HG03521 (cell line): Measurements from ENCODE around the gene MYLK2.
"Not testable (repeated sequence)": the region's sequence is repeated elsewhere in the genome, so short reads cannot be mapped to it uniquely, and the experiment has no call there.

Experiments used
- ATAC-seq: cut with Tn5 transposase; IDR thresholded peaks from one replicate; pipeline ENCODE4 v1.9.1; 2021; ENCODE audit warnings: mild to moderate bottlenecking, moderate library complexity; ENCODE audit not compliant: unreplicated experiment

MYLK2 gene

GRCh38 chr20:31819083-31819784 lies at the start of gene MYLK2:
TSS of gene MYLK2 (plus strand) at chr20:31819356. CDS start at chr20:31819581, 225 bp downstream.
- no peak for ATAC-seq

- no peak for ATAC-seq
Measured at GRCh38 chr20:31769681-31770080, 49.5 kb upstream of the MYLK2 start.

DNA sequence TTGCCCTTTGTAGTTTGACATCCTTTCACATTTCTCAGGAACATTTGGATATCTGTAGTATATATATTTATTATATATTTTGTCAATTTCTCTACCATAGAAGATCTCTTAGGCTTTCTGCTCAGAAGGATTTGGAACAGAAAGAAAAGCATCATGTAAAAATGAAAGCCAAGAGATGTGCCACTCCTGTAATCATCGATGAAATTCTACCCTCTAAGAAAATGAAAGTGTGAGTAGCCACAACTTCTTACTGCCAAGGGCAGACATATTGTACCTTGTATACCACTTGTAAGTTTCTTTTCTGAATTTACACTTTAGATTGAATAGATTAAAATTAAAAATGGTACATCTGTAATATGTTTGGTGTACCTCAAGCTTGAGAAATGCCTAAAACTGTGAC lies 48.9 kb upstream of the MYLK2 start:
- ATAC-seq, result no peak

DNA sequence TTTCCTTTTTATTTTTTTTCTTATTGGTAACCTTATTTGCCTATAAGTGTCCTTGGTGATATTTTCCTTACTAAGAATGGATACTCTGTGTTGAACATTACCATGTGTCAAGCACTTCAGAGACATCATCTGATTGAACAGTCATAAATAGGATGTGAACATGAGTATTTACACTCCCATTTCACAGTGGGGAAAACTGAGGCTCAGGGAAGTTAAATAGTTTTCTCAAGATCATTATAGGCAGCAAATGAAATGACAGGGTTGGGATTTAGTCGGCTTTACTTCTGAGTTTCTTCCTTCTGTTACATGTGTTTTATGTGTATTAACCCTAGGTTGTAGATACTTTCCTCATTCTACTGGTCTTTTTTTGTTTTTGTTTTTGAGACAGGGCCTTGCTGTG lies 44.7 kb upstream of the MYLK2 start:
- no peak for ATAC-seq

DNA sequence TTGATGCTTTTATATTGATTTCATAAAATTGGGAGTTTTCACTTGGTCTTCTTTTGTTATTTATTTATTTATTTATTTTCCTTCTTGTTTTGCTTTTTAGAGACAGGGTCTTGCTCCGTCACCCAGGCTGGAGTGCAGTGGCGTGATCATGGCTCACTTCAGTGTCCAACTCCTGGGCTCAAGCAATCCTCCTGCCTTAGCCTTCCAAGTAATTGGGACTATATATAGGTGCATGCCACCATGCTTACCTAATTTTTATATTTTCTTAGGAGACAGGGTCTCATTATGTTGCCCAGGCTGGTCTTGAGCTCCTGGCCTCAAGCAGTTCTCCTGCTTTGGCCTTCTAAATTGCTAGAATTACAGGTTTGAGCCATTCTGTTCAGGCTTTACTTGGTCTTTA lies 38.3 kb upstream of the MYLK2 start:
- no peak for ATAC-seq

DNA sequence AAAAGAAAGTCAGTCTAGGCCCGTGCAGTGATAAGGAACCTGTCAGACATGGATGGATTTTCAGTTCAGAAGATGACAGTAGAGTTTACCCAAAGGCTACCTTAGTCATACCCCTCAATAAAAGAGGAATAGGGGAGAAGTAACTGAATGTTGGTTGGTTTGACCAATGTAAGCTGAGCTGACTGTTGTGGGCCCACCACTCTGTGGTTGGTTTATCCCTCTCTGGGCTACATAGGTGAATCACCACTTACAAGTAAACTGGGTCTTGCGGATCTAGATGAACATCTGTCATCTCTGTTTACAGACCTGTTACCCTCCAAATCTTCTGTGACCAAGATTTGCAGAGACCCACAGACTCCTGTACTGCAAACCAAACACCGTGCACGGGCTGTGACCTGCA lies 37.2 kb upstream of the MYLK2 start:
- no peak for ATAC-seq

DNA sequence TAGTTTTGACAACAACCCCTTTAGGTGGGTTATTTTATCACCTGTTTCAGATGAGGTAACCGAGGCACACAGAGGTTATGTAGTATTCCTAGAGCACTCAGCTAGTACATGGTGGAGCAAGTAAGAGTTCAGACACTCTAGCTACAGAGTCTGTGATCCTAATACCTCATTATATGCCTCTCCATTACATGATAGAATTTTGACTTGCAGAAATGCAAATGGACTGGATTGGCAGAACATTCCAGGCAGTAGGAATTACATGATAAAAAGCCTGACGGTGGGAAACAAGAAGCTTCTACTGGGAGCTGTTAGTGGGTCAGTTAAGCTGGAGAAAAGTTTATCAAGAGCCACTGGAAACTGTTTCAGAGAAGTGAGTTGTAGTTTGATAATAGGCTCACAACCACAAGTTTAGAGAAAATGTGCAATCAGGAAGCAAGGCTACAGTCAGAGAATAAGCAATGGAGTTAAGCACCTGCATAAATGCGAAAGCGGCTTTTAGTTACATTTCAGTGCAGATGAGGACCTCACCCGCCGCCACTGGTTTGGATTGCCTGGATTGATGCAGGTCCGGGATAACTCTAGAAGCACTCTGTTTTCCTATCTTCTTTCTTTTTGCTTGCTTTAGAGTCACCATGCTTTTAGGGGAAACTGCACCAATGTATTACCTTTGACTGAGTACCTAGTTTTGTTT lies 34.7 kb upstream of the MYLK2 start:
- ATAC-seq, result no peak

DNA sequence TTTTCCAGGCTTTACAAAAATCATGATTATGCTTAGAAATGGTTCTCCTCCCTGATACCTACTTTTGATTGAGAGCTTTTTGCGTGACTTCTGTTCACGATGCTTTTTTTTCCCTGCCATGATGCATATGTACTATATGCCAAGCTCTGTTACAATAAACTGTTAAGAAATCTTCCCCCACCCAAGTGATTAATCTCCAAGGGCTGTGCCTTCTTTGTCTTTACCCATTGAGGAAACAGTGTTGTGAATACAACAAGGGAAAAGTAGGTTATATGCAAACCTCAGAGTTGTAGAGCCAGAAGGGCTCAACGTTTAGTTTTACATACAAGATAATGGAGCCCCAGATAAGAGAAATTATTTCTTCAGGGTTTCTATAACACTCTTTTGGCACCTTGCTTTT lies 34.1 kb upstream of the MYLK2 start:
- no peak for ATAC-seq

GRCh38 chr20:31788578-31788977 lies 30.6 kb upstream of the MYLK2 start:
- ATAC-seq, result no peak

GRCh38 chr20:31790401-31790800 lies 28.8 kb upstream of the MYLK2 start:
- ATAC-seq, result no peak

DNA sequence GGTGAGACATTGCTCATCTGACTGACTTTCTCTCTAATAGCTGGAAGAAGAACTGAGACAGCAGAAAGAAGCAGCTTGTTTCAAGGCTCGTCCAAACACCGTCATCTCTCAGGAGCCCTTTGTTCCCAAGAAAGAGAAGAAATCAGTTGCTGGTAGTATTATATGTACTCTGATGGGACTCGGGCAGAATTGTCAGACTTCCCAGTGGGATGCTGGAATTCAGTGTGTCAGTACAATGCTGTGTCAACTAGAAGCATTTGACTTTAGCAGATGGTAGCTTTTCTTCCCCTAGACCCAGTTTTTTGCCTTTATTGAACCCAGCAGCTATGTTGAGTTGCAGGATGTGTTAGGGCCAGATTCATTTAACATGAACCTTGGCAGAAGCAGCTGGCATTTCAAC lies 21.8 kb upstream of the MYLK2 start:
- no peak for ATAC-seq

GRCh38 chr20:31801508-31801907 lies 17.6 kb upstream of the MYLK2 start:
- ATAC-seq, result no peak

- ATAC-seq, result no peak
Measured at GRCh38 chr20:31803552-31804291, 15.4 kb upstream of the MYLK2 start.

DNA sequence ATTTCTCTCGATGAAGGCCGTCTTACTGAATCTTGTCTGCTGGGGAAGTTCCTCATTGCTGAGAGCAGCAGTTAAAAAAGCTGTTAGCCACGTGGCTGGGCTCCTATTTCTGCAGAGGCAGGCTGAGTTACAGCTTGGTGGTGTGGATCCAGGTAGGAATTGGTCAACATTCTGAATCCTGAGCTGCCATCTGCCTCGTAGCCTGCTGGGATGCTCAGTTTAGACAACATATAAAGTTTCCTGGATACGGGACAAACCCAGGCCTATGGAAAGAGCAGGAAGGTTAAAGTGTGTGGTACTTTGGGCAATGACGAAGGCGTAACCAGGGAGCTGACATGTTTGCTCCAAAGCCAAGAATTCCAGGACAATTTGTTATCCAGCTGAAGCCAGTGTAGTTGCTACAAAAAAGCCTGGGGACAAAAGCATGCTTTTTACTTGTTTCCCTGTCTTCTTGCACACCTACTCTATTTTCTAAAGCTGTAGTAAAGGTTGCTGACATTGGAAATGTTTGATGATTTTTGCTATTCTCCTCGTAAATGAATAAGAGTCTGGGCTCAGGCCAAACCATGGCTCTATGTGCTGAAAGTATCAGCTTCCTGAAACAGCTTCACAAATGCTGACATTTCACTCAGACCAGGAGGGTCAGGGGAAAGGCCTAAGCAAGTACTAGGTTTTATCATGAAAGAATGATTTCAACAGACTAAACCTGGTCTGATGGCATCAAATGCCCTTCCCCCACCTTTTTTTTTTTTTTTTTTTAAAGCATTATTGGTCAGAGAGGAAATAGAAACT lies 12.4 kb upstream of the MYLK2 start:
- no peak for ATAC-seq

DNA sequence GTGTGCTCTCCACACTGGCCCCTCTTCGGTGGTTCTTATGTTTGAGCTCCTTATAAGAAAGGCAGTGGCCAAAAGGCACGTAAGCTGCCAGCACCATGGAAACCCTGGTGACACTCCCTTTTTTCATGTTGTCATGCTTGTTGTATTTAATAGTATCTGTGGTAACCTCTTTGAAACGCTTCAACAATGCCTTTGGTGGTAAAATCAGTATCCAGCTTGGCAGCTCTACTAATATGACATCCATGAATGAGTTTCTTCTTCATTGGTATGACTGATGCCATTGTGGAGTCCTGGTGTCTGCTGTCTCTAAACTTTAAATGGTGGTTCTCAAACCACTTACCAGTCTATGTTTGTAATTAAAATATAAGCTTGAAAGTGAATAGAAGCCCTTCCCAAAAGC lies 10.7 kb upstream of the MYLK2 start:
- no peak for ATAC-seq

GRCh38 chr20:31809661-31810060 lies 9.5 kb upstream of the MYLK2 start:
- ATAC-seq, result no peak

GRCh38 chr20:31811198-31811597 lies 8.0 kb upstream of the MYLK2 start:
- ATAC-seq, result no peak

GRCh38 chr20:31811796-31812728 lies 7.1 kb upstream of the MYLK2 start:
- ATAC-seq, result no peak

DNA sequence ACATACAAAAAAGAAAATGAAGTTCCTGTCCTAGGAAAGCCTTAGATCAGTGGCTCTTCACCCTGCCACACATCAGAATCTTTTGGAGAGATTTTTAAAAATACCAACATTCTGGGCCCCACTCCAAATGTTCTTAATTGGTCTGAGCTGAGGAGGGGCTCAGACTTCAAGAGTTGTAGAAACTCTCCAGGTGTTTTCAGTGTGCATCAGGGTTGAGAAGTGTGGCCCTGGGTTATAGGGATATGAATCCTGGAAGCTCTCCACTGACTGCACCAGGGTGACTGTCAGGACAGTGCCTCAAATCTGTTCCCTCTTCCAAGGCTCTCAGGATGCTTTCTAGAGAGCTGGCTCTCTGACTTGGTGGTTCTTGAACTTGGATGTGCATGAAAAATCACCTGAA lies 5.5 kb upstream of the MYLK2 start:
- no peak for ATAC-seq

DNA sequence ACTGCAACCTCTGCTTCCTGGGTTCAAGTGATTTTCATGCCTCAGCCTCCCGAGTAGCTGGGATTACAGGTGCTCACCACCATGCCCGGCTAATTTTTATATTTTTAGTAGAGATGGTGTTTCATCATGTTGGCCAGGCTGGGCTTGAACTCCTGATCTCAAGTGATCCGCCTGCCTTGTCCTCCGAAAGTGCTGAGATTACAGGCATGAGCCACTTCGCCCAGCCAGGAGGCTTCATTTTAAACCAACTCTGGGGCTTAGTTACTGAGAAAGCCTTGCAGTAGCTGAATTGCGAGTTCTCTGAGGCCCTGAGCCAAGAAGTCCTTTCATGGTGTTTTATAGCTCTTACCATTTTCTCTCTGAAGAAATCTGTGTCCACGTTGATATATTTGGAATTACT lies 5.0 kb upstream of the MYLK2 start:
- not testable (repeated sequence) for ATAC-seq
